ENCODE measurements around the gene ZBTB11.
"Not testable (repeated sequence)": the region's sequence is repeated elsewhere in the genome, so short reads cannot be mapped to it uniquely, and the experiment has no call there.

Gene ZBTB11

GRCh38 chr3:101676765-101677435 is at the start of gene ZBTB11:
ZBTB11 (minus strand) TSS chr3:101677132; CDS start chr3:101676914, 218 bp downstream.
- peak; percentile 72 for TF ChIP-seq POLR2A (IDR thresholded peaks at IDR 0.05; ENCODE audit: low read depth, low read length)
- DNase-seq (ENCODE audit: insufficient read length, low spot score) (peak; percentile 72), FAIRE-seq (peak; percentile 99)

GRCh38 chr3:101725890-101726275 is 49.0 kb upstream of the ZBTB11 start:
- no peak for TF ChIP-seq POLR2A (IDR thresholded peaks at IDR 0.05; ENCODE audit: low read depth, low read length)
- no peak for FAIRE-seq

GRCh38 chr3:101725194-101725889 is 48.4 kb upstream of the ZBTB11 start:
- FAIRE-seq (peak; percentile 69), DNase-seq (ENCODE audit: insufficient read length, low spot score) (no peak)
- TF ChIP-seq POLR2A (IDR thresholded peaks at IDR 0.05; ENCODE audit: low read depth, low read length) = no peak

More at GRCh38 chr3:101725890-101726275, 49.0 kb upstream of the ZBTB11 start:
- DNase-seq (ENCODE audit: insufficient read length, low spot score) = no peak

- TF ChIP-seq POLR2A (IDR thresholded peaks at IDR 0.05; ENCODE audit: low read depth, low read length) = peak; percentile 44; the same call in 1 of the 2 replicates
- DNase-seq (ENCODE audit: insufficient read length, low spot score) = peak; percentile 49
- peak; percentile 96 for FAIRE-seq
Observed at GRCh38 chr3:101724329-101725193, 47.6 kb upstream of the ZBTB11 start, which contains the start of gene CEP97. CEP97 (plus strand) TSS chr3:101724614; CDS start chr3:101724677, 63 bp downstream.

- no peak for TF ChIP-seq POLR2A (IDR thresholded peaks at IDR 0.05; ENCODE audit: low read depth, low read length)
- DNase-seq (ENCODE audit: insufficient read length, low spot score) = no peak
- no peak for FAIRE-seq
Observed at GRCh38 chr3:101722394-101723173, 45.7 kb upstream of the ZBTB11 start.

GRCh38 chr3:101720851-101721840 is 44.2 kb upstream of the ZBTB11 start:
- TF ChIP-seq POLR2A (IDR thresholded peaks at IDR 0.05; ENCODE audit: low read depth, low read length) = no peak
- DNase-seq (ENCODE audit: insufficient read length, low spot score) (no peak), FAIRE-seq (no peak)

GRCh38 chr3:101719604-101720185 is 42.8 kb upstream of the ZBTB11 start:
- no peak for FAIRE-seq
- TF ChIP-seq POLR2A (IDR thresholded peaks at IDR 0.05; ENCODE audit: low read depth, low read length) = no peak
- no peak for DNase-seq (ENCODE audit: insufficient read length, low spot score)

- no peak for TF ChIP-seq POLR2A (IDR thresholded peaks at IDR 0.05; ENCODE audit: low read depth, low read length)
- FAIRE-seq = no peak
- no peak for DNase-seq (ENCODE audit: insufficient read length, low spot score)
Observed at GRCh38 chr3:101718455-101718854, 41.5 kb upstream of the ZBTB11 start.

GRCh38 chr3:101709126-101709525 is 32.2 kb upstream of the ZBTB11 start:
- DNase-seq (ENCODE audit: insufficient read length, low spot score) = no peak
- FAIRE-seq = no peak
- no peak for TF ChIP-seq POLR2A (IDR thresholded peaks at IDR 0.05; ENCODE audit: low read depth, low read length)

- not testable (repeated sequence) for DNase-seq (ENCODE audit: insufficient read length, low spot score); FAIRE-seq
Observed at GRCh38 chr3:101704639-101705038, 27.7 kb upstream of the ZBTB11 start.

- DNase-seq (ENCODE audit: insufficient read length, low spot score) (no peak), FAIRE-seq (no peak)
- TF ChIP-seq POLR2A (IDR thresholded peaks at IDR 0.05; ENCODE audit: low read depth, low read length) = no peak
Observed at GRCh38 chr3:101703169-101703568, 26.2 kb upstream of the ZBTB11 start.

- TF ChIP-seq POLR2A (IDR thresholded peaks at IDR 0.05; ENCODE audit: low read depth, low read length) = no peak
- no peak for DNase-seq (ENCODE audit: insufficient read length, low spot score)
- no peak for FAIRE-seq
Observed at GRCh38 chr3:101702726-101703125, 25.8 kb upstream of the ZBTB11 start.

Measured in H54 (cell line).